ENCODE data around the gene IGFBP2. TPM values are rescaled to one million over a fixed set of nuclear protein-coding genes. Genes with fewer than 3 reads are reported as not detected.

Gene IGFBP2
- total and polyA plus RNA-seq, 2 experiments from 2014 or later: 177 to 364 TPM

DNA sequence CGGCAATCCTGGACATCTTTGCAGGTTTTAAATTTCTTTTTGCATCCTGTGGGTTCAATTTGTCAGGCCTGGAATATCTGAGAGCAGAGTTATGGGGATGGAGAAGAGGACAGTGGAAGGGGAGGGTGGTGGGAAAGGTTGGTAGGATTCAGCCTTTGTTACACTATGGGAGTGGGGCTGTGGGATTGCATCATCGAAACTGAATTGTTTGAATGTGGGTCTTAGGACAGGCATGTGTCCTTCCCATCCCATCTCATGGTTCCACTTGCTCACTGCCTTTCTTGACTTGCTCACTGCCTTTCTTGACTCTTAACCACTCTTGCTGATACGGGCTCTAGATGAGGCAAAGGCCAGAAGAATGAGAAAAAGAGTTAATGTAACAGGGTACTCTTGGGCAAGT, 12.9 kb downstream of the IGFBP2 start:
- Mint-ChIP-seq H3K4me1 (peaks cover 60% of the 10 kb centered on the region), H3K27ac (peak overlapping the region; percentile 78; the same call in 1 of the 2 replicates), H3K4me3 (no peak overlapping the region; the same call in 2 of the 3 replicates), H3K9me3 (peaks cover 6% of the 10 kb centered on the region), H3K36me3 (ENCODE audit: low read depth) (peaks cover 64% of the 10 kb centered on the region), H3K27me3 (ENCODE audit: insufficient read depth, low read depth, poor library complexity) (peaks cover 8% of the 10 kb centered on the region)
- Histone ChIP-seq H3K9me2 (ENCODE audit: insufficient read depth) (no peaks in the 10 kb centered on the region; the same call in 1 of the 2 replicates), H3F3A (replicated peaks; ENCODE audit: low read depth) (no peaks in the 10 kb centered on the region), H3K36me3 (ENCODE audit: insufficient read depth) (0 out of 2 replicates have a peak, but pooled peaks cover 2% of the 10 kb centered on the region), H4K20me1 (replicated peaks; ENCODE audit: insufficient read depth) (peaks cover 22% of the 10 kb centered on the region), H3K27me3 (ENCODE audit: insufficient read depth) (no peaks in the 10 kb centered on the region), H3K4me3 (no peak overlapping the region), H3K4me2 (no peak overlapping the region), H3K79me2 (replicated peaks; ENCODE audit: insufficient read depth) (peaks cover 96% of the 10 kb centered on the region), H3K4me1 (ENCODE audit: insufficient read depth) (peaks cover 26% of the 10 kb centered on the region), H2AFZ (no peak overlapping the region), H3K27ac (ENCODE audit: low read depth) (no peak overlapping the region)
- TF ChIP-seq POLR2AphosphoS5 (IDR thresholded peaks at IDR 0.05; ENCODE audit: low read depth): no peak
- TF ChIP-seq NANOG (IDR thresholded peaks at IDR 0.05; ENCODE audit: borderline replicate concordance): no peak
- TF ChIP-seq, protein P1, sequence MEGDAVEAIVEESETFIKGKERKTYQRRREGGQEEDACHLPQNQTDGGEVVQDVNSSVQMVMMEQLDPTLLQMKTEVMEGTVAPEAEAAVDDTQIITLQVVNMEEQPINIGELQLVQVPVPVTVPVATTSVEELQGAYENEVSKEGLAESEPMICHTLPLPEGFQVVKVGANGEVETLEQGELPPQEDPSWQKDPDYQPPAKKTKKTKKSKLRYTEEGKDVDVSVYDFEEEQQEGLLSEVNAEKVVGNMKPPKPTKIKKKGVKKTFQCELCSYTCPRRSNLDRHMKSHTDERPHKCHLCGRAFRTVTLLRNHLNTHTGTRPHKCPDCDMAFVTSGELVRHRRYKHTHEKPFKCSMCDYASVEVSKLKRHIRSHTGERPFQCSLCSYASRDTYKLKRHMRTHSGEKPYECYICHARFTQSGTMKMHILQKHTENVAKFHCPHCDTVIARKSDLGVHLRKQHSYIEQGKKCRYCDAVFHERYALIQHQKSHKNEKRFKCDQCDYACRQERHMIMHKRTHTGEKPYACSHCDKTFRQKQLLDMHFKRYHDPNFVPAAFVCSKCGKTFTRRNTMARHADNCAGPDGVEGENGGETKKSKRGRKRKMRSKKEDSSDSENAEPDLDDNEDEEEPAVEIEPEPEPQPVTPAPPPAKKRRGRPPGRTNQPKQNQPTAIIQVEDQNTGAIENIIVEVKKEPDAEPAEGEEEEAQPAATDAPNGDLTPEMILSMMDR (conservative IDR thresholded peaks at IDR 0.05; ENCODE audit: low read depth in 2 of 2): no peak
- TF ChIP-seq, protein P2, sequence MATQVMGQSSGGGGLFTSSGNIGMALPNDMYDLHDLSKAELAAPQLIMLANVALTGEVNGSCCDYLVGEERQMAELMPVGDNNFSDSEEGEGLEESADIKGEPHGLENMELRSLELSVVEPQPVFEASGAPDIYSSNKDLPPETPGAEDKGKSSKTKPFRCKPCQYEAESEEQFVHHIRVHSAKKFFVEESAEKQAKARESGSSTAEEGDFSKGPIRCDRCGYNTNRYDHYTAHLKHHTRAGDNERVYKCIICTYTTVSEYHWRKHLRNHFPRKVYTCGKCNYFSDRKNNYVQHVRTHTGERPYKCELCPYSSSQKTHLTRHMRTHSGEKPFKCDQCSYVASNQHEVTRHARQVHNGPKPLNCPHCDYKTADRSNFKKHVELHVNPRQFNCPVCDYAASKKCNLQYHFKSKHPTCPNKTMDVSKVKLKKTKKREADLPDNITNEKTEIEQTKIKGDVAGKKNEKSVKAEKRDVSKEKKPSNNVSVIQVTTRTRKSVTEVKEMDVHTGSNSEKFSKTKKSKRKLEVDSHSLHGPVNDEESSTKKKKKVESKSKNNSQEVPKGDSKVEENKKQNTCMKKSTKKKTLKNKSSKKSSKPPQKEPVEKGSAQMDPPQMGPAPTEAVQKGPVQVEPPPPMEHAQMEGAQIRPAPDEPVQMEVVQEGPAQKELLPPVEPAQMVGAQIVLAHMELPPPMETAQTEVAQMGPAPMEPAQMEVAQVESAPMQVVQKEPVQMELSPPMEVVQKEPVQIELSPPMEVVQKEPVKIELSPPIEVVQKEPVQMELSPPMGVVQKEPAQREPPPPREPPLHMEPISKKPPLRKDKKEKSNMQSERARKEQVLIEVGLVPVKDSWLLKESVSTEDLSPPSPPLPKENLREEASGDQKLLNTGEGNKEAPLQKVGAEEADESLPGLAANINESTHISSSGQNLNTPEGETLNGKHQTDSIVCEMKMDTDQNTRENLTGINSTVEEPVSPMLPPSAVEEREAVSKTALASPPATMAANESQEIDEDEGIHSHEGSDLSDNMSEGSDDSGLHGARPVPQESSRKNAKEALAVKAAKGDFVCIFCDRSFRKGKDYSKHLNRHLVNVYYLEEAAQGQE (IDR thresholded peaks at IDR 0.05; ENCODE audit: unreplicated experiment): no peak
- TF ChIP-seq EZH2 (IDR thresholded peaks at IDR 0.05; ENCODE audit: low read depth, unreplicated experiment): no peak
- no peak for TF ChIP-seq STAT1 (IDR thresholded peaks at IDR 0.05; ENCODE audit: unreplicated experiment)
- TF ChIP-seq CREB1 (CRISPR knock-in tag; IDR thresholded peaks at IDR 0.05; ENCODE audit: low read depth): no peak
- TF ChIP-seq, protein P3, sequence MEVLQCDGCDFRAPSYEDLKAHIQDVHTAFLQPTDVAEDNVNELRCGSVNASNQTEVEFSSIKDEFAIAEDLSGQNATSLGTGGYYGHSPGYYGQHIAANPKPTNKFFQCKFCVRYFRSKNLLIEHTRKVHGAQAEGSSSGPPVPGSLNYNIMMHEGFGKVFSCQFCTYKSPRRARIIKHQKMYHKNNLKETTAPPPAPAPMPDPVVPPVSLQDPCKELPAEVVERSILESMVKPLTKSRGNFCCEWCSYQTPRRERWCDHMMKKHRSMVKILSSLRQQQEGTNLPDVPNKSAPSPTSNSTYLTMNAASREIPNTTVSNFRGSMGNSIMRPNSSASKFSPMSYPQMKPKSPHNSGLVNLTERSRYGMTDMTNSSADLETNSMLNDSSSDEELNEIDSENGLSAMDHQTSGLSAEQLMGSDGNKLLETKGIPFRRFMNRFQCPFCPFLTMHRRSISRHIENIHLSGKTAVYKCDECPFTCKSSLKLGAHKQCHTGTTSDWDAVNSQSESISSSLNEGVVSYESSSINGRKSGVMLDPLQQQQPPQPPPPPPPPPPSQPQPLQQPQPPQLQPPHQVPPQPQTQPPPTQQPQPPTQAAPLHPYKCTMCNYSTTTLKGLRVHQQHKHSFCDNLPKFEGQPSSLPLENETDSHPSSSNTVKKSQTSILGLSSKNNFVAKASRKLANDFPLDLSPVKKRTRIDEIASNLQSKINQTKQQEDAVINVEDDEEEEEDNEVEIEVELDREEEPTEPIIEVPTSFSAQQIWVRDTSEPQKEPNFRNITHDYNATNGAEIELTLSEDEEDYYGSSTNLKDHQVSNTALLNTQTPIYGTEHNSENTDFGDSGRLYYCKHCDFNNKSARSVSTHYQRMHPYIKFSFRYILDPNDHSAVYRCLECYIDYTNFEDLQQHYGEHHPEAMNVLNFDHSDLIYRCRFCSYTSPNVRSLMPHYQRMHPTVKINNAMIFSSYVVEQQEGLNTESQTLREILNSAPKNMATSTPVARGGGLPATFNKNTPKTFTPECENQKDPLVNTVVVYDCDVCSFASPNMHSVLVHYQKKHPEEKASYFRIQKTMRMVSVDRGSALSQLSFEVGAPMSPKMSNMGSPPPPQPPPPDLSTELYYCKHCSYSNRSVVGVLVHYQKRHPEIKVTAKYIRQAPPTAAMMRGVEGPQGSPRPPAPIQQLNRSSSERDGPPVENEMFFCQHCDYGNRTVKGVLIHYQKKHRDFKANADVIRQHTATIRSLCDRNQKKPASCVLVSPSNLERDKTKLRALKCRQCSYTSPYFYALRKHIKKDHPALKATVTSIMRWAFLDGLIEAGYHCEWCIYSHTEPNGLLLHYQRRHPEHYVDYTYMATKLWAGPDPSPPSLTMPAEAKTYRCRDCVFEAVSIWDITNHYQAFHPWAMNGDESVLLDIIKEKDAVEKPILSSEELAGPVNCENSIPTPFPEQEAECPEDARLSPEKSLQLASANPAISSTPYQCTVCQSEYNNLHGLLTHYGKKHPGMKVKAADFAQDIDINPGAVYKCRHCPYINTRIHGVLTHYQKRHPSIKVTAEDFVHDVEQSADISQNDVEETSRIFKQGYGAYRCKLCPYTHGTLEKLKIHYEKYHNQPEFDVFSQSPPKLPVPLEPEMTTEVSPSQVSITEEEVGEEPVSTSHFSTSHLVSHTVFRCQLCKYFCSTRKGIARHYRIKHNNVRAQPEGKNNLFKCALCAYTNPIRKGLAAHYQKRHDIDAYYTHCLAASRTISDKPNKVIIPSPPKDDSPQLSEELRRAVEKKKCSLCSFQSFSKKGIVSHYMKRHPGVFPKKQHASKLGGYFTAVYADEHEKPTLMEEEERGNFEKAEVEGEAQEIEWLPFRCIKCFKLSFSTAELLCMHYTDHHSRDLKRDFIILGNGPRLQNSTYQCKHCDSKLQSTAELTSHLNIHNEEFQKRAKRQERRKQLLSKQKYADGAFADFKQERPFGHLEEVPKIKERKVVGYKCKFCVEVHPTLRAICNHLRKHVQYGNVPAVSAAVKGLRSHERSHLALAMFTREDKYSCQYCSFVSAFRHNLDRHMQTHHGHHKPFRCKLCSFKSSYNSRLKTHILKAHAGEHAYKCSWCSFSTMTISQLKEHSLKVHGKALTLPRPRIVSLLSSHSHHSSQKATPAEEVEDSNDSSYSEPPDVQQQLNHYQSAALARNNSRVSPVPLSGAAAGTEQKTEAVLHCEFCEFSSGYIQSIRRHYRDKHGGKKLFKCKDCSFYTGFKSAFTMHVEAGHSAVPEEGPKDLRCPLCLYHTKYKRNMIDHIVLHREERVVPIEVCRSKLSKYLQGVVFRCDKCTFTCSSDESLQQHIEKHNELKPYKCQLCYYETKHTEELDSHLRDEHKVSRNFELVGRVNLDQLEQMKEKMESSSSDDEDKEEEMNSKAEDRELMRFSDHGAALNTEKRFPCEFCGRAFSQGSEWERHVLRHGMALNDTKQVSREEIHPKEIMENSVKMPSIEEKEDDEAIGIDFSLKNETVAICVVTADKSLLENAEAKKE (CRISPR knock-in tag; IDR thresholded peaks at IDR 0.05): no peak
- no peak for TF ChIP-seq JUNB (IDR thresholded peaks at IDR 0.05; ENCODE audit: unreplicated experiment)
- no peak for TF ChIP-seq EZH2phosphoT487 (IDR thresholded peaks at IDR 0.05; ENCODE audit: unreplicated experiment)
- no peak for TF ChIP-seq ZNF331 (CRISPR knock-in tag; IDR thresholded peaks at IDR 0.05; ENCODE audit: low read depth)
- TF ChIP-seq ZNF114 (CRISPR knock-in tag; IDR thresholded peaks at IDR 0.05): no peak
- TF ChIP-seq, protein P4, sequence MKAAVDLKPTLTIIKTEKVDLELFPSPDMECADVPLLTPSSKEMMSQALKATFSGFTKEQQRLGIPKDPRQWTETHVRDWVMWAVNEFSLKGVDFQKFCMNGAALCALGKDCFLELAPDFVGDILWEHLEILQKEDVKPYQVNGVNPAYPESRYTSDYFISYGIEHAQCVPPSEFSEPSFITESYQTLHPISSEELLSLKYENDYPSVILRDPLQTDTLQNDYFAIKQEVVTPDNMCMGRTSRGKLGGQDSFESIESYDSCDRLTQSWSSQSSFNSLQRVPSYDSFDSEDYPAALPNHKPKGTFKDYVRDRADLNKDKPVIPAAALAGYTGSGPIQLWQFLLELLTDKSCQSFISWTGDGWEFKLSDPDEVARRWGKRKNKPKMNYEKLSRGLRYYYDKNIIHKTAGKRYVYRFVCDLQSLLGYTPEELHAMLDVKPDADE (IDR thresholded peaks at IDR 0.05): no peak
- ATAC-seq (no peak), DNase-seq (ENCODE audit: low spot score) (no peak)
